H1 (cell line): Measurements from ENCODE around the gene C16orf90. TPM values are rescaled to one million over a fixed set of nuclear protein-coding genes. Genes with fewer than 3 reads are reported as not detected.

Source experiments
- CTCF ChIA-PET: fragments of 300-600 bp; sonication (Branson Sonifier 250); formaldehyde crosslinking; loops from one replicate; lab custom pipeline; 2021; ENCODE audit not compliant: partially characterized antibody; lab: Charles Lee
- POLR2A ChIA-PET: fragments of 300-600 bp; sonication (Branson Sonifier 250); formaldehyde crosslinking; loops from one replicate; lab custom pipeline; 2021; ENCODE audit warnings: inconsistent platforms; ENCODE audit not compliant: partially characterized antibody; lab: Charles Lee
- DNase-seq, 2 experiments: peaks; one replicate each; pipeline versions ENCODE4 v3.0.0 to v3.0.0-alpha.2; 2010 to 2022; ENCODE audit warnings: low spot score in 2 of 2, low read depth in 1 of 2, mixed read lengths in 1 of 2
- FAIRE-seq: peaks from 2 replicates; lab custom pipeline; 2011; peaks lifted over from hg19 to GRCh38; lab: Jason Lieb, UNC
- H2AFZ ChIP-seq: 2 replicates; pipeline ENCODE4 v1.8.1; 2012; ENCODE audit warnings: low read length, inconsistent platforms
- H2AK5ac ChIP-seq: 2 replicates; pipeline ENCODE4 v1.6.1; 2013; ENCODE audit warnings: low read depth, low read length
- H2BK120ac ChIP-seq: replicated peaks from 2 replicates; pipeline ENCODE3; 2013; ENCODE audit warnings: low read depth, low read length, inconsistent platforms
- H2BK12ac ChIP-seq: 2 replicates; pipeline ENCODE4 v1.6.1; 2013; ENCODE audit warnings: low read depth, low read length
- H2BK15ac ChIP-seq: 2 replicates; pipeline ENCODE4 v1.6.1; 2013; ENCODE audit warnings: low read length
- H2BK20ac ChIP-seq: 2 replicates; pipeline ENCODE4 v1.6.1; 2013; ENCODE audit warnings: low read length
- H2BK5ac ChIP-seq: 2 replicates; pipeline ENCODE4 v1.6.1; 2013; ENCODE audit warnings: low read depth, low read length
- H3K14ac ChIP-seq: 2 replicates; pipeline ENCODE4 v1.6.1; 2013; ENCODE audit warnings: inconsistent platforms; ENCODE audit not compliant: insufficient read length
- H3K18ac ChIP-seq: 2 replicates; pipeline ENCODE4 v1.6.1; 2013; ENCODE audit warnings: low read length; ENCODE audit errors: extremely low read depth
- H3K23ac ChIP-seq: 2 replicates; pipeline ENCODE4 v1.6.1; 2013; ENCODE audit warnings: inconsistent platforms; ENCODE audit not compliant: insufficient read length
- H3K23me2 ChIP-seq: 2 replicates; pipeline ENCODE4 v1.6.1; 2013; ENCODE audit warnings: low read depth, low read length
- H3K27ac ChIP-seq: 2 replicates; pipeline ENCODE4 v1.6.1; 2011; ENCODE audit warnings: low read depth, low read length, inconsistent platforms
- H3K27me3 ChIP-seq, 4 experiments: replicated peaks in 1 of 4; 1 replicate in 1 of 4; 2 replicates in 3 of 4; pipeline versions ENCODE4 v1.6.1 to v1.8.1; 2011 to 2013; ENCODE audit warnings: low read length in 3 of 4, mild to moderate bottlenecking in 3 of 4, inconsistent platforms in 2 of 4, mixed read lengths in 2 of 4, moderate library complexity in 1 of 4; ENCODE audit not compliant: control insufficient read depth in 3 of 4, insufficient read depth in 3 of 4; ENCODE audit errors: extremely low read depth in 1 of 4
- H3K36me3 ChIP-seq, 4 experiments: 2 replicates each; pipeline versions ENCODE4 v1.6.1 to v1.8.1; 2011 to 2013; ENCODE audit warnings: mild to moderate bottlenecking in 4 of 4, low read length in 3 of 4, moderate library complexity in 2 of 4, control low read depth in 1 of 4, inconsistent platforms in 1 of 4; ENCODE audit not compliant: insufficient read depth in 4 of 4, control insufficient read depth in 2 of 4
- H3K4ac ChIP-seq: replicated peaks from 2 replicates; pipeline ENCODE3; 2013; ENCODE audit warnings: low read length, low read depth, mixed read lengths, inconsistent platforms; ENCODE audit not compliant: insufficient read length
- H3K4me1 ChIP-seq, 4 experiments: replicated peaks in 1 of 4; 1 replicate in 1 of 4; 2 replicates in 3 of 4; pipeline versions ENCODE4 v1.6.1 to v1.8.1; 2011 to 2013; ENCODE audit warnings: low read length in 3 of 4, inconsistent platforms in 2 of 4, mixed read lengths in 1 of 4; ENCODE audit not compliant: insufficient read depth in 4 of 4, control insufficient read depth in 3 of 4
- H3K4me2 ChIP-seq, 2 experiments: 2 replicates each; pipeline versions ENCODE4 v1.6.1 to v1.8.1; 2011 to 2013; ENCODE audit warnings: low read depth in 2 of 2, low read length in 2 of 2, control low read depth in 1 of 2, inconsistent platforms in 1 of 2, mild to moderate bottlenecking in 1 of 2; ENCODE audit not compliant: insufficient read depth in 1 of 2
- H3K4me3 ChIP-seq, 4 experiments: fragments of 200-600, 300-600 bp in 1 of 4; sonication (generic), shearing (Covaris generic), sonication (Bioruptor Twin) in 1 of 4; 2 replicates each; pipeline versions ENCODE4 v1.5.1 to v1.8.1; 2011 to 2016; ENCODE audit warnings: low read length in 4 of 4, low read depth in 3 of 4, control low read depth in 2 of 4, inconsistent platforms in 2 of 4, mild to moderate bottlenecking in 2 of 4, mixed read lengths in 1 of 4, moderate library complexity in 1 of 4; ENCODE audit not compliant: insufficient read depth in 2 of 4; ENCODE audit errors: extremely low read depth in 1 of 4
- H3K56ac ChIP-seq: replicated peaks from 2 replicates; pipeline ENCODE3; 2013; ENCODE audit warnings: low read depth, mild to moderate bottlenecking, mixed read lengths, low read length, inconsistent platforms; ENCODE audit not compliant: insufficient read length
- H3K79me1 ChIP-seq: 2 replicates; pipeline ENCODE4 v1.6.1; 2013; ENCODE audit warnings: low read depth, low read length, control low read depth
- H3K79me2 ChIP-seq, 2 experiments: 2 replicates each; pipeline versions ENCODE4 v1.6.1 to v1.8.1; 2012 to 2013; ENCODE audit warnings: low read length in 2 of 2, mild to moderate bottlenecking in 2 of 2, inconsistent platforms in 1 of 2; ENCODE audit not compliant: insufficient read depth in 2 of 2, control insufficient read depth in 1 of 2
- H3K9ac ChIP-seq, 4 experiments: replicated peaks in 1 of 4; 1 replicate in 1 of 4; 2 replicates in 3 of 4; pipeline versions ENCODE4 v1.6.1 to v1.8.1; 2011 to 2013; ENCODE audit warnings: low read depth in 3 of 4, low read length in 3 of 4, control low read depth in 2 of 4, mild to moderate bottlenecking in 2 of 4, moderate library complexity in 2 of 4, inconsistent platforms in 1 of 4; ENCODE audit errors: extremely low read depth in 1 of 4
- H3K9me3 ChIP-seq, 2 experiments: 2 replicates each; pipeline versions ENCODE4 v1.6.1 to v1.8.1; 2012 to 2013; ENCODE audit warnings: mild to moderate bottlenecking in 2 of 2, moderate library complexity in 2 of 2, control low read depth in 1 of 2, inconsistent platforms in 1 of 2, low read depth in 1 of 2, low read length in 1 of 2, mixed read lengths in 1 of 2; ENCODE audit not compliant: insufficient read depth in 2 of 2
- H4K20me1 ChIP-seq, 2 experiments: replicated peaks in 1 of 2; 2 replicates each; pipeline versions ENCODE3 to v1.8.1; 2011 to 2013; ENCODE audit warnings: inconsistent platforms in 2 of 2, low read length in 2 of 2, mild to moderate bottlenecking in 1 of 2; ENCODE audit not compliant: insufficient read depth in 2 of 2, control insufficient read depth in 1 of 2
- H4K5ac ChIP-seq: 2 replicates; pipeline ENCODE4 v1.6.1; 2013; ENCODE audit warnings: low read length, low read depth, mixed read lengths, inconsistent platforms; ENCODE audit not compliant: insufficient read length
- H4K8ac ChIP-seq: 2 replicates; pipeline ENCODE4 v1.8.0; 2013; ENCODE audit warnings: mild to moderate bottlenecking, moderate library complexity, low read length, inconsistent platforms; ENCODE audit not compliant: insufficient read depth; ENCODE audit errors: extremely low read depth
- H4K91ac ChIP-seq: replicated peaks from 2 replicates; pipeline ENCODE3; 2013; ENCODE audit warnings: low read length, mixed read lengths, inconsistent platforms; ENCODE audit not compliant: insufficient read length
- CREB1 ChIP-seq: IDR thresholded peaks from 2 replicates; pipeline ENCODE4 v1.6.1; 2012; ENCODE audit warnings: inconsistent platforms
- HDAC2 ChIP-seq, 2 experiments: fragments of 300-600 bp in 1 of 2; sonication (generic) in 1 of 2; IDR thresholded peaks; 2 replicates each; pipeline ENCODE4 v1.6.1; 2011 to 2012; ENCODE audit warnings: low read depth in 2 of 2, low read length in 2 of 2, mild to moderate bottlenecking in 2 of 2, moderate library complexity in 2 of 2, borderline replicate concordance in 1 of 2, inconsistent platforms in 1 of 2
- SP2 ChIP-seq: IDR thresholded peaks from 2 replicates; pipeline ENCODE4 v1.6.1; 2012; ENCODE audit warnings: mild to moderate bottlenecking, low read length, inconsistent platforms
- WGBS, 2 experiments: shearing (Covaris generic) in 1 of 2; methylation state at CpG; one replicate each; pipeline versions ENCODE4 v1.1.6 to v1.1.7; 2013 to 2015; ENCODE audit warnings: low lambda C conversion rate in 2 of 2, mixed read lengths in 2 of 2, inconsistent platforms in 1 of 2, low coverage in 1 of 2, missing lambda C conversion rate in 1 of 2; ENCODE audit not compliant: insufficient replicate concordance in 2 of 2, insufficient coverage in 1 of 2, insufficient read length in 1 of 2; ENCODE audit errors: extremely low coverage in 1 of 2, missing lambda C conversion rate in 1 of 2; 5-methylcytosine and 5-hydroxymethylcytosine counted together
- polyA plus RNA-seq, 7 experiments: library from polyadenylated mRNA; depleted of rRNA in 3 of 7; stranded (reverse) in 5 of 7; unstranded in 2 of 7; fragments of >200 nt in 5 of 7; fragments of 200-250 nt in 2 of 7; gene quantifications; 1 replicate in 5 of 7; 2 replicates in 1 of 7; 4 replicates in 1 of 7; pipeline versions ENCODE4 v1.2.1 to v1.2.3, GENCODE V29; 2011 to 2013; ENCODE audit warnings: missing spikeins in 2 of 7, mixed read lengths in 2 of 7
- total RNA-seq: library from RNA; stranded (reverse); fragmentation: NEBNext Ultra II Directional; extraction: Animal tissue kit (Norgen Biotek cat#: 25700); gene quantifications from 2 replicates; pipeline ENCODE4 v1.2.1, GENCODE V29; 2021

C16orf90 gene
- total and polyA plus RNA-seq, 2 of the 8 experiments (the other 6 are each of a cell fraction or from before 2014, with no cell fraction given), result not detected

GRCh38 chr16:3498988-3499387 lies 3.7 kb upstream of the C16orf90 start:
- H3K14ac ChIP-seq, result no peak overlapping the region
- no peak overlapping the region for H3K4ac ChIP-seq
- H2BK20ac ChIP-seq, result no peak overlapping the region
- H3K4me1 ChIP-seq, result peaks cover 0 to 5% (median 0%) of the 10 kb centered on the region in 4 experiments; a peak in 1 of 7 replicates
- H4K91ac ChIP-seq, result no peak overlapping the region
- CTCF ChIA-PET, result interaction anchor here (0.6 to 6.3 kb wide), 6 partner anchors 9 to 43 kb away, joined by 3 to 27 read pairs (median 3); no protein-coding TSS in a partner anchor
- H2AFZ ChIP-seq, result no peak overlapping the region
- no peak overlapping the region for H2BK5ac ChIP-seq
- H4K8ac ChIP-seq, result no peak overlapping the region
- no peaks in the 10 kb centered on the region for H3K27me3 ChIP-seq
- no peaks in the 10 kb centered on the region for H3K9me3 ChIP-seq
- H2BK12ac ChIP-seq, result no peak overlapping the region
- TF ChIP-seq CREB1, result no peak
- TF ChIP-seq HDAC2 (IDR thresholded peaks at IDR 0.05; ENCODE audit: borderline replicate concordance in 1 of 2, low read depth in 2 of 2, low read length in 2 of 2), result no peak
- TF ChIP-seq SP2, result no peak
- no peaks in the 10 kb centered on the region for H3K36me3 ChIP-seq
- 95% methylated on average over 16 of the region's 16 CpGs; no CpG with 5 or more reads in 1 of the 2 experiments for WGBS, 2 experiments
- FAIRE-seq (no peak), DNase-seq (no peak)
- H3K9ac ChIP-seq, result no peak overlapping the region
- H2BK15ac ChIP-seq, result no peak overlapping the region
- no peaks in the 10 kb centered on the region for H3K79me1 ChIP-seq
- H3K27ac ChIP-seq, result no peak overlapping the region
- H3K79me2 ChIP-seq, result no peaks in the 10 kb centered on the region
- H2BK120ac ChIP-seq, result no peak overlapping the region
- no peak overlapping the region for H3K23ac ChIP-seq
- peaks cover 2% of the 10 kb centered on the region for H3K23me2 ChIP-seq
- H3K4me3 ChIP-seq, result no peak overlapping the region
- H3K4me2 ChIP-seq, result no peak overlapping the region
- no peak overlapping the region for H2AK5ac ChIP-seq
- H3K56ac ChIP-seq, result no peak overlapping the region
- no peaks in the 10 kb centered on the region for H4K20me1 ChIP-seq
- no peak overlapping the region for H4K5ac ChIP-seq
- POLR2A ChIA-PET, result interaction anchor here (1.2 kb wide), 1 partner anchor 8 kb away, joined by 3 read pairs; no protein-coding TSS in a partner anchor
- H3K18ac ChIP-seq, result no peak overlapping the region
